ENCODE results near the gene CD81. TPM values are rescaled to one million over a fixed set of nuclear protein-coding genes. Genes with fewer than 3 reads are reported as not detected.

The CD81 gene
- total and polyA plus RNA-seq, 9 of the 15 experiments (the other 6 are each of a cell fraction or from before 2014, with no cell fraction given): 2.4 to 189 (median 61.7) TPM

DNA sequence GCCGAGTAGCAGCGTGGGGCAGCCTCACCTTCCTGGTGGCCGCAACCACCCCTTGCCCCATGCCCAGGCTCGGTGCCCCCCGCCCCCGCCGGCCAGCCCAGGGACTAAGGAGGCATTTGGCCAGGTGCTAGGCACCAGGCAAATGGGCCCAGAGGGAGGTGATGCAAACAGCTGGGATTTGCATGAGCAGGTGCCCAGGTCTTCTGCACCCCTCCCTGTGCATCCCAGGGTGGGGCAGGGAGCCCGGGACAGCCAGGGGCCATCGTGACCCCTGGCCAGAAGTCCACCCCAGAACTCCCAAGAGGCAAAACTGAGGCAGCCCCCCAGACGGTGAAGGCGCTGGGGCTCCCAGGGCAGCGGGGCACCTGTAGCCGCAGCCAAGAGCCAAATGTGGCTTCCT lies 49.1 kb downstream of the CD81 start (continued):
- TF ChIP-seq E4F1 (CRISPR knock-in tag; IDR thresholded peaks at IDR 0.05; ENCODE audit: borderline replicate concordance) (no peak), POLR3G (IDR thresholded peaks at IDR 0.05; ENCODE audit: extremely low read depth, insufficient read length, insufficient replicate concordance) (no peak), ZNF311 (CRISPR knock-in tag; IDR thresholded peaks at IDR 0.05) (no peak), MTF1 (CRISPR knock-in tag; IDR thresholded peaks at IDR 0.05; ENCODE audit: borderline replicate concordance) (no peak), ZNF23 (CRISPR knock-in tag; IDR thresholded peaks at IDR 0.05) (no peak), PRPF4 (IDR thresholded peaks at IDR 0.05; ENCODE audit: insufficient read depth, low read depth, low read length, poor library complexity, severe bottlenecking) (no peak), CTBP1 (IDR thresholded peaks at IDR 0.05; ENCODE audit: borderline replicate concordance) (no peak)
- TF ChIP-seq, protein P1, sequence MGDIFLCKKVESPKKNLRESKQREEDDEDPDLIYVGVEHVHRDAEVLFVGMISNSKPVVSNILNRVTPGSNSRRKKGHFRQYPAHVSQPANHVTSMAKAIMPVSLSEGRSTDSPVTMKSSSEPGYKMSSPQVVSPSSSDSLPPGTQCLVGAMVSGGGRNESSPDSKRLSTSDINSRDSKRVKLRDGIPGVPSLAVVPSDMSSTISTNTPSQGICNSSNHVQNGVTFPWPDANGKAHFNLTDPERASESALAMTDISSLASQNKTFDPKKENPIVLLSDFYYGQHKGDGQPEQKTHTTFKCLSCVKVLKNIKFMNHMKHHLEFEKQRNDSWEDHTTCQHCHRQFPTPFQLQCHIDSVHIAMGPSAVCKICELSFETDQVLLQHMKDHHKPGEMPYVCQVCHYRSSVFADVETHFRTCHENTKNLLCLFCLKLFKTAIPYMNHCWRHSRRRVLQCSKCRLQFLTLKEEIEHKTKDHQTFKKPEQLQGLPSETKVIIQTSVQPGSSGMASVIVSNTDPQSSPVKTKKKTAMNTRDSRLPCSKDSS (IDR thresholded peaks at IDR 0.05; ENCODE audit: low read depth, partially characterized antibody): no peak
- TF ChIP-seq, protein P2, sequence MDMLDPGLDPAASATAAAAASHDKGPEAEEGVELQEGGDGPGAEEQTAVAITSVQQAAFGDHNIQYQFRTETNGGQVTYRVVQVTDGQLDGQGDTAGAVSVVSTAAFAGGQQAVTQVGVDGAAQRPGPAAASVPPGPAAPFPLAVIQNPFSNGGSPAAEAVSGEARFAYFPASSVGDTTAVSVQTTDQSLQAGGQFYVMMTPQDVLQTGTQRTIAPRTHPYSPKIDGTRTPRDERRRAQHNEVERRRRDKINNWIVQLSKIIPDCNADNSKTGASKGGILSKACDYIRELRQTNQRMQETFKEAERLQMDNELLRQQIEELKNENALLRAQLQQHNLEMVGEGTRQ (CRISPR knock-in tag; IDR thresholded peaks at IDR 0.05): no peak
- TF ChIP-seq, protein P3, sequence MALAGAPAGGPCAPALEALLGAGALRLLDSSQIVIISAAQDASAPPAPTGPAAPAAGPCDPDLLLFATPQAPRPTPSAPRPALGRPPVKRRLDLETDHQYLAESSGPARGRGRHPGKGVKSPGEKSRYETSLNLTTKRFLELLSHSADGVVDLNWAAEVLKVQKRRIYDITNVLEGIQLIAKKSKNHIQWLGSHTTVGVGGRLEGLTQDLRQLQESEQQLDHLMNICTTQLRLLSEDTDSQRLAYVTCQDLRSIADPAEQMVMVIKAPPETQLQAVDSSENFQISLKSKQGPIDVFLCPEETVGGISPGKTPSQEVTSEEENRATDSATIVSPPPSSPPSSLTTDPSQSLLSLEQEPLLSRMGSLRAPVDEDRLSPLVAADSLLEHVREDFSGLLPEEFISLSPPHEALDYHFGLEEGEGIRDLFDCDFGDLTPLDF (CRISPR knock-in tag; IDR thresholded peaks at IDR 0.05): no peak
